GM21360 (cell line): Measurements from ENCODE around the gene CDC42BPG.
"Not testable (repeated sequence)": the region's sequence is repeated elsewhere in the genome, so short reads cannot be mapped to it uniquely, and the experiment has no call there.

Experiments used
- ATAC-seq: cut with Tn5 transposase; IDR thresholded peaks from one replicate; pipeline ENCODE4 v1.9.1; 2021; ENCODE audit warnings: mild to moderate bottlenecking, moderate library complexity; ENCODE audit not compliant: unreplicated experiment

Gene CDC42BPG

GRCh38 chr11:64852804-64853509, 8.5 kb upstream of the CDC42BPG start:
- ATAC-seq, result no peak

- ATAC-seq, result no peak
Measured at GRCh38 chr11:64851831-64852351, 7.4 kb upstream of the CDC42BPG start.

GRCh38 chr11:64850979-64851567, 6.6 kb upstream of the CDC42BPG start:
- peak; percentile 48 for ATAC-seq

- no peak for ATAC-seq
Measured at GRCh38 chr11:64849598-64850356, 5.3 kb upstream of the CDC42BPG start.

- ATAC-seq, result no peak
Measured at GRCh38 chr11:64848826-64849597, 4.6 kb upstream of the CDC42BPG start.

GRCh38 chr11:64848214-64848825, 3.9 kb upstream of the CDC42BPG start:
- no peak for ATAC-seq

GRCh38 chr11:64846998-64847666, 2.7 kb upstream of the CDC42BPG start:
- no peak for ATAC-seq

GRCh38 chr11:64845776-64846129, 1.3 kb upstream of the CDC42BPG start:
- not testable (repeated sequence) for ATAC-seq

GRCh38 chr11:64845129-64845775, 799 bp upstream of the CDC42BPG start:
- ATAC-seq, result no peak

GRCh38 chr11:64843686-64844329, 645 bp downstream of the CDC42BPG start:
- ATAC-seq, result no peak

GRCh38 chr11:64842851-64843685, 1.4 kb downstream of the CDC42BPG start:
- ATAC-seq, result no peak

GRCh38 chr11:64842366-64842759, 2.1 kb downstream of the CDC42BPG start:
- ATAC-seq, result no peak

GRCh38 chr11:64841592-64842365, 2.7 kb downstream of the CDC42BPG start:
- ATAC-seq, result no peak

GRCh38 chr11:64839887-64840782, 4.3 kb downstream of the CDC42BPG start:
- ATAC-seq, result no peak

GRCh38 chr11:64839335-64839734, 5.1 kb downstream of the CDC42BPG start:
- ATAC-seq, result no peak

GRCh38 chr11:64838600-64839334, 5.7 kb downstream of the CDC42BPG start:
- no peak for ATAC-seq
